ENCODE data around the gene PCAT7. TPM values are rescaled to one million over a fixed set of nuclear protein-coding genes. Genes with fewer than 3 reads are reported as not detected.

PCAT7 gene
- total and polyA plus RNA-seq, 2 experiments from 2014 or later = 4.0 to 5.5 TPM

GRCh38 chr9:94511955-94512265 lies 43.0 kb upstream of the PCAT7 start (continued):
- TF ChIP-seq POLR2AphosphoS5 (IDR thresholded peaks at IDR 0.05; ENCODE audit: low read depth) (no peak), ZNF462 (CRISPR knock-in tag; IDR thresholded peaks at IDR 0.05) (no peak)

GRCh38 chr9:94514722-94515121 lies 40.2 kb upstream of the PCAT7 start:
- H3K36me3 Mint-ChIP-seq (ENCODE audit: low read depth) = no peaks in the 10 kb centered on the region
- peaks cover 5% of the 10 kb centered on the region; the same call in 1 of the 2 replicates for H3K4me1 ChIP-seq (ENCODE audit: insufficient read depth)
- H3K27ac Mint-ChIP-seq = no peak overlapping the region
- H3K27me3 Mint-ChIP-seq (ENCODE audit: insufficient read depth, low read depth, poor library complexity) = peaks cover 3% of the 10 kb centered on the region
- peaks cover 11% of the 10 kb centered on the region for H3K4me1 Mint-ChIP-seq
- no peak overlapping the region for H3K4me2 ChIP-seq
- H2AFZ ChIP-seq = no peak overlapping the region
- DNase-seq (ENCODE audit: low spot score) (no peak), ATAC-seq (no peak)
- no peaks in the 10 kb centered on the region for H3K79me2 ChIP-seq (replicated peaks; ENCODE audit: insufficient read depth)
- no peaks in the 10 kb centered on the region for H3K9me2 ChIP-seq (ENCODE audit: insufficient read depth)
- no peak overlapping the region for H3K4me3 Mint-ChIP-seq
- TF ChIP-seq POLR2AphosphoS5 (IDR thresholded peaks at IDR 0.05; ENCODE audit: low read depth) (no peak), EZH2 (IDR thresholded peaks at IDR 0.05; ENCODE audit: low read depth, unreplicated experiment) (no peak), NANOG (IDR thresholded peaks at IDR 0.05; ENCODE audit: borderline replicate concordance) (no peak)
- H3K27me3 ChIP-seq (ENCODE audit: insufficient read depth) = no peaks in the 10 kb centered on the region
- H3K36me3 ChIP-seq (ENCODE audit: insufficient read depth) = no peaks in the 10 kb centered on the region
- H3K4me3 ChIP-seq = no peak overlapping the region
- H3F3A ChIP-seq (replicated peaks; ENCODE audit: low read depth) = no peaks in the 10 kb centered on the region
- H3K9me3 Mint-ChIP-seq = no peaks in the 10 kb centered on the region
- no peak overlapping the region for H3K27ac ChIP-seq (ENCODE audit: low read depth)
- H4K20me1 ChIP-seq (replicated peaks; ENCODE audit: insufficient read depth) = no peaks in the 10 kb centered on the region

GRCh38 chr9:94517254-94517653 lies 37.6 kb upstream of the PCAT7 start:
- H3K36me3 Mint-ChIP-seq (ENCODE audit: low read depth) = no peaks in the 10 kb centered on the region
- H3K4me2 ChIP-seq = no peak overlapping the region
- no peak overlapping the region for H3K27ac Mint-ChIP-seq
- H3K27me3 ChIP-seq (ENCODE audit: insufficient read depth) = no peaks in the 10 kb centered on the region
- H3K4me3 Mint-ChIP-seq = no peak overlapping the region
- DNase-seq (ENCODE audit: low spot score) (no peak), ATAC-seq (no peak)
- H3K36me3 ChIP-seq (ENCODE audit: insufficient read depth) = no peaks in the 10 kb centered on the region
- H2AFZ ChIP-seq = no peak overlapping the region
- H4K20me1 ChIP-seq (replicated peaks; ENCODE audit: insufficient read depth) = no peaks in the 10 kb centered on the region
- H3K9me3 Mint-ChIP-seq = peaks cover 5% of the 10 kb centered on the region; the same call in 2 of the 3 replicates
- H3F3A ChIP-seq (replicated peaks; ENCODE audit: low read depth) = no peaks in the 10 kb centered on the region
- H3K4me1 Mint-ChIP-seq = peaks cover 7% of the 10 kb centered on the region
- H3K4me1 ChIP-seq (ENCODE audit: insufficient read depth) = peaks cover 5% of the 10 kb centered on the region; the same call in 1 of the 2 replicates
- no peaks in the 10 kb centered on the region for H3K79me2 ChIP-seq (replicated peaks; ENCODE audit: insufficient read depth)
- no peak overlapping the region for H3K27ac ChIP-seq (ENCODE audit: low read depth)
- H3K9me2 ChIP-seq (ENCODE audit: insufficient read depth) = no peaks in the 10 kb centered on the region
- H3K27me3 Mint-ChIP-seq (ENCODE audit: insufficient read depth, low read depth, poor library complexity) = peaks cover 3% of the 10 kb centered on the region
- no peak overlapping the region for H3K4me3 ChIP-seq
- TF ChIP-seq CREB1 (CRISPR knock-in tag; IDR thresholded peaks at IDR 0.05; ENCODE audit: low read depth) = no peak
- TF ChIP-seq STAT1 (IDR thresholded peaks at IDR 0.05; ENCODE audit: unreplicated experiment) = no peak
- no peak for TF ChIP-seq CTCF (conservative IDR thresholded peaks at IDR 0.05; ENCODE audit: low read depth in 2 of 2)
- no peak for TF ChIP-seq EZH2 (IDR thresholded peaks at IDR 0.05; ENCODE audit: low read depth, unreplicated experiment)

All from GM23338 (cell line).